HEK293 (cell line): ENCODE results near the gene ZNF423.

Experiments
- CTCF ChIA-PET: fragments of 350-600 bp; formaldehyde crosslinking; extraction: SDS; loops from one replicate; lab custom pipeline; 2021; ENCODE audit warnings: antibody characterized with exemption; lab: Yijun Ruan, JAX
- POLR2A ChIA-PET: fragments of 300-600 bp; formaldehyde crosslinking; extraction: SDS; loops from one replicate; lab custom pipeline; 2020; ENCODE audit warnings: antibody characterized with exemption, inconsistent platforms; lab: Yijun Ruan, JAX
- H3K27ac ChIP-seq: fragments of 200-500 bp; sonication (Bioruptor generic); 2 replicates; pipeline ENCODE4 v1.5.1; 2014; ENCODE audit warnings: low read depth, low read length, control low read depth, inconsistent platforms; ENCODE audit errors: extremely low read depth
- H3K36me3 ChIP-seq, 2 experiments: fragments of 200-500 bp in 1 of 2; sonication (Bioruptor generic) in 1 of 2; 1 replicate in 1 of 2; 2 replicates in 1 of 2; pipeline ENCODE4 v1.5.1; 2014 to 2017; ENCODE audit warnings: inconsistent platforms in 2 of 2, low read length in 2 of 2; ENCODE audit not compliant: control insufficient read depth in 2 of 2, insufficient read depth in 1 of 2
- H3K4me1 ChIP-seq: fragments of 200-500 bp; sonication (Bioruptor generic); 2 replicates; pipeline ENCODE4 v1.5.1; 2014; ENCODE audit warnings: mild to moderate bottlenecking, low read length, inconsistent platforms; ENCODE audit not compliant: control insufficient read depth, insufficient read depth
- H3K4me3 ChIP-seq: 2 replicates; pipeline ENCODE4 v1.5.1; 2011; ENCODE audit warnings: low read depth, mild to moderate bottlenecking, control low read depth, low read length, moderate library complexity
- H3K9me3 ChIP-seq: fragments of 200-500 bp; sonication (Bioruptor generic); 2 replicates; pipeline ENCODE4 v1.5.1; 2014; ENCODE audit warnings: low read depth, low read length, inconsistent platforms; ENCODE audit not compliant: control insufficient read depth, insufficient read depth
- GLI4 ChIP-seq: fragments of 450-650 bp; formaldehyde crosslinking; IDR thresholded peaks from 2 replicates; pipeline ENCODE4 v1.5.1; 2016; ENCODE audit warnings: missing biosample characterization, missing genetic modification characterization
- SALL2 ChIP-seq: fragments of 450-650 bp; formaldehyde crosslinking; IDR thresholded peaks from 2 replicates; pipeline ENCODE4 v1.5.0; 2017; ENCODE audit warnings: missing biosample characterization, mild to moderate bottlenecking, missing genetic modification characterization, borderline replicate concordance
- ZBTB17 ChIP-seq: fragments of 450-650 bp; formaldehyde crosslinking; IDR thresholded peaks from 2 replicates; pipeline ENCODE4 v1.5.1; 2016; ENCODE audit warnings: missing biosample characterization, missing genetic modification characterization
- ZEB2 ChIP-seq: fragments of 450-650 bp; formaldehyde crosslinking; IDR thresholded peaks from 2 replicates; pipeline ENCODE4 v1.5.1; 2016; ENCODE audit warnings: missing biosample characterization, missing genetic modification characterization
- ZNF132 ChIP-seq: fragments of 450-650 bp; formaldehyde crosslinking; IDR thresholded peaks from 2 replicates; pipeline ENCODE4 v1.5.1; 2017; ENCODE audit warnings: missing biosample characterization, missing genetic modification characterization, borderline replicate concordance
- ZNF2 ChIP-seq: fragments of 450-650 bp; formaldehyde crosslinking; IDR thresholded peaks from 2 replicates; pipeline ENCODE4 v1.5.1; 2016; ENCODE audit warnings: missing biosample characterization, missing genetic modification characterization
- ZNF335 ChIP-seq: fragments of 450-650 bp; formaldehyde crosslinking; conservative IDR thresholded peaks from 2 replicates; pipeline ENCODE4 v1.5.1; 2016; ENCODE audit warnings: missing biosample characterization, missing genetic modification characterization
- ZNF366 ChIP-seq: fragments of 450-650 bp; formaldehyde crosslinking; conservative IDR thresholded peaks from 2 replicates; pipeline ENCODE4 v1.5.1; 2016; ENCODE audit warnings: missing biosample characterization, missing genetic modification characterization
- ZNF394 ChIP-seq: fragments of 450-650 bp; formaldehyde crosslinking; IDR thresholded peaks from 2 replicates; pipeline ENCODE4 v1.5.1; 2016; ENCODE audit warnings: missing biosample characterization, missing genetic modification characterization, mild to moderate bottlenecking, moderate library complexity, borderline replicate concordance
- ZNF404 ChIP-seq: fragments of 450-650 bp; formaldehyde crosslinking; IDR thresholded peaks from 2 replicates; pipeline ENCODE4 v1.5.1; 2017; ENCODE audit warnings: missing biosample characterization, missing genetic modification characterization
- ZNF433 ChIP-seq: fragments of 450-650 bp; formaldehyde crosslinking; IDR thresholded peaks from 2 replicates; pipeline ENCODE4 v1.5.1; 2016; ENCODE audit warnings: missing biosample characterization, missing genetic modification characterization, low read depth
- ZNF529 ChIP-seq: fragments of 450-650 bp; formaldehyde crosslinking; IDR thresholded peaks from 2 replicates; pipeline ENCODE4 v1.5.1; 2017; ENCODE audit warnings: missing genetic modification characterization, missing biosample characterization; ENCODE audit not compliant: insufficient replicate concordance
- ZNF548 ChIP-seq: fragments of 450-650 bp; formaldehyde crosslinking; IDR thresholded peaks from 2 replicates; pipeline ENCODE4 v1.5.1; 2016; ENCODE audit warnings: missing biosample characterization, missing genetic modification characterization
- ZNF549 ChIP-seq: fragments of 450-650 bp; IDR thresholded peaks from 2 replicates; pipeline ENCODE4 v1.5.1; 2018; ENCODE audit warnings: missing biosample characterization, missing genetic modification characterization, mild to moderate bottlenecking, inconsistent platforms, moderate library complexity
- ZNF558 ChIP-seq: fragments of 450-650 bp; formaldehyde crosslinking; IDR thresholded peaks from 2 replicates; pipeline ENCODE4 v1.5.1; 2016; ENCODE audit warnings: missing biosample characterization, missing genetic modification characterization
- ZNF621 ChIP-seq: fragments of 450-650 bp; formaldehyde crosslinking; IDR thresholded peaks from 2 replicates; pipeline ENCODE4 v1.5.1; 2017; ENCODE audit warnings: missing biosample characterization, missing genetic modification characterization
- ZNF629 ChIP-seq: fragments of 450-650 bp; formaldehyde crosslinking; IDR thresholded peaks from 2 replicates; pipeline ENCODE4 v1.5.1; 2017; ENCODE audit warnings: missing biosample characterization, missing genetic modification characterization
- ZNF664 ChIP-seq: fragments of 450-650 bp; formaldehyde crosslinking; IDR thresholded peaks from 2 replicates; pipeline ENCODE4 v1.5.1; 2016; ENCODE audit warnings: missing biosample characterization, missing genetic modification characterization
- ZNF747 ChIP-seq: fragments of 450-650 bp; formaldehyde crosslinking; IDR thresholded peaks from 2 replicates; pipeline ENCODE4 v1.5.1; 2016; ENCODE audit warnings: missing biosample characterization, missing genetic modification characterization
- ZNF768 ChIP-seq: fragments of 450-650 bp; formaldehyde crosslinking; IDR thresholded peaks from 2 replicates; pipeline ENCODE4 v1.5.1; 2018; ENCODE audit warnings: missing biosample characterization, mild to moderate bottlenecking, missing genetic modification characterization
- ZNF791 ChIP-seq: fragments of 450-650 bp; formaldehyde crosslinking; IDR thresholded peaks from 2 replicates; pipeline ENCODE4 v1.5.1; 2016; ENCODE audit warnings: missing biosample characterization, missing genetic modification characterization
- TF ChIP-seq, protein P1 (sequence below): fragments of 450-650 bp; formaldehyde crosslinking; IDR thresholded peaks from 2 replicates; pipeline ENCODE4 v1.5.1; 2016; ENCODE audit warnings: missing biosample characterization, missing genetic modification characterization
- TF ChIP-seq, protein P2 (sequence below): fragments of 450-650 bp; formaldehyde crosslinking; IDR thresholded peaks from 2 replicates; pipeline ENCODE4 v1.5.1; 2016; ENCODE audit warnings: missing biosample characterization, missing genetic modification characterization
- TF ChIP-seq, protein P3 (sequence below): fragments of 450-650 bp; formaldehyde crosslinking; IDR thresholded peaks from 2 replicates; pipeline ENCODE4 v1.5.1; 2017; ENCODE audit warnings: missing biosample characterization, missing genetic modification characterization
- TF ChIP-seq, protein P4 (sequence below): IDR thresholded peaks from 2 replicates; pipeline ENCODE4 v1.6.1; 2011; ENCODE audit warnings: mild to moderate bottlenecking, low read depth, low read length, borderline replicate concordance

Gene ZNF423

GRCh38 chr16:49599704-49600103, 256.2 kb downstream of the ZNF423 start:
- POLR2A ChIA-PET = no interaction called here
- H3K36me3 ChIP-seq = no peaks in the 10 kb centered on the region

GRCh38 chr16:49599281-49599680, 256.6 kb downstream of the ZNF423 start:
- Histone ChIP-seq H3K4me1 (no peaks in the 10 kb centered on the region), H3K27ac (no peak overlapping the region), H3K9me3 (no peaks in the 10 kb centered on the region), H3K36me3 (no peaks in the 10 kb centered on the region), H3K4me3 (no peak overlapping the region)
- POLR2A ChIA-PET = no interaction called here
- TF ChIP-seq ZNF558 (tag by site-specific recombination) (no peak), ZNF768 (tag by site-specific recombination) (peak; percentile 73)
- CTCF ChIA-PET = no interaction called here

More at GRCh38 chr16:49599704-49600103, 256.2 kb downstream of the ZNF423 start:
- TF ChIP-seq ZNF404 (tag by site-specific recombination) (no peak), ZBTB17 (tag by site-specific recombination) (no peak), ZNF549 (tag by site-specific recombination) (no peak), GLI4 (no peak), ZNF394 (tag by site-specific recombination) (no peak), ZNF433 (tag by site-specific recombination) (no peak), ZNF629 (no peak), ZNF132 (tag by site-specific recombination) (no peak), ZEB2 (tag by site-specific recombination) (no peak)
- CTCF ChIA-PET = interaction anchor here (0.6 kb wide), 1 partner anchor 57 kb away, joined by 3 read pairs; no protein-coding TSS in a partner anchor
- no peak overlapping the region for H3K4me3 ChIP-seq
- H3K4me1 ChIP-seq = no peaks in the 10 kb centered on the region
- H3K27ac ChIP-seq = no peak overlapping the region
- H3K9me3 ChIP-seq = no peaks in the 10 kb centered on the region

DNA sequence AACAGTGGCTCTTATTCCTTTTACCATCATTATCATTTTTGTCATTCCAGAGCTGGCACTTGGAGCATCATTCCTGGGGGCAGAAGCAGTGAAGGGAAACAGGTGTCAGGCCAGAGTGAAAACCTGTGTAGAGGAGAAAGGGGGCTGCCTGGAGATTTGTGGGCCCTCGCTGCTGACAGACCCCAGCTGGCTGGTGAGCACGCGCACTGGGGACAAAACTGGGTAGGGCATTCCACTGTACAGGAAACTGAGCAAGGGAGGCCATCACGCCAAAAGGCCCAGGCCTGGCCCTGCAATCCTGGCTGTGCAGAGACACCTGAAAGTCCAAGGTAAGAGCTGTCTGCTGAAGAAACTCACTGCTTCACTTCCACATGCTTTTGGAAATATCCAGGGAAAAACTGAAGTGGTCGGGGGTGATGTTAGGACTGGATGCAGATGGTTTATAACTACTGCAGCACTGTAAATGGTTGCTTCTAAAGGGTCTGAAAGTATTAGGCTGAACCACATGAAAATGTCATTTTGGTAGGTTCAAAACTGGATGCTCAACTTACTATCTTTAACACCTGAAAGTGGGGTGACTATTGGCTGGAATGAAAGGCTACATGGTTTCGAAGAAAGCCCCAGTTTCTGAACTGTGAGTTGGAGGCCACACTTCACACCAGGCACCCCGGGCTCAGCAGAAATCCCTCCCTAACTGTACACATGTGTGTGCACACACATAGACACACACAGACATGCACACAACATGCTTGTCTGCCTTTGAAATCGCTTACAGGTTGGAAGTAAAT, 257.3 kb downstream of the ZNF423 start:
- POLR2A ChIA-PET = no interaction called here
- no peak for TF ChIP-seq ZNF621 (tag by site-specific recombination)
- no peak for TF ChIP-seq ZNF366 (tag by site-specific recombination)
- TF ChIP-seq ZNF529 (tag by site-specific recombination) = no peak
- TF ChIP-seq ZNF664 = no peak
- TF ChIP-seq SALL2 (tag by site-specific recombination) = no peak
- TF ChIP-seq ZNF791 (tag by site-specific recombination) = no peak
- no peak for TF ChIP-seq ZNF548
- TF ChIP-seq ZNF335 (tag by site-specific recombination) = no peak
- TF ChIP-seq ZNF747 = no peak
- no peak for TF ChIP-seq ZNF2
- TF ChIP-seq, protein P1, sequence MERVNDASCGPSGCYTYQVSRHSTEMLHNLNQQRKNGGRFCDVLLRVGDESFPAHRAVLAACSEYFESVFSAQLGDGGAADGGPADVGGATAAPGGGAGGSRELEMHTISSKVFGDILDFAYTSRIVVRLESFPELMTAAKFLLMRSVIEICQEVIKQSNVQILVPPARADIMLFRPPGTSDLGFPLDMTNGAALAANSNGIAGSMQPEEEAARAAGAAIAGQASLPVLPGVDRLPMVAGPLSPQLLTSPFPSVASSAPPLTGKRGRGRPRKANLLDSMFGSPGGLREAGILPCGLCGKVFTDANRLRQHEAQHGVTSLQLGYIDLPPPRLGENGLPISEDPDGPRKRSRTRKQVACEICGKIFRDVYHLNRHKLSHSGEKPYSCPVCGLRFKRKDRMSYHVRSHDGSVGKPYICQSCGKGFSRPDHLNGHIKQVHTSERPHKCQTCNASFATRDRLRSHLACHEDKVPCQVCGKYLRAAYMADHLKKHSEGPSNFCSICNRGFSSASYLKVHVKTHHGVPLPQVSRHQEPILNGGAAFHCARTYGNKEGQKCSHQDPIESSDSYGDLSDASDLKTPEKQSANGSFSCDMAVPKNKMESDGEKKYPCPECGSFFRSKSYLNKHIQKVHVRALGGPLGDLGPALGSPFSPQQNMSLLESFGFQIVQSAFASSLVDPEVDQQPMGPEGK (tag by site-specific recombination) = no peak
- TF ChIP-seq, protein P2, sequence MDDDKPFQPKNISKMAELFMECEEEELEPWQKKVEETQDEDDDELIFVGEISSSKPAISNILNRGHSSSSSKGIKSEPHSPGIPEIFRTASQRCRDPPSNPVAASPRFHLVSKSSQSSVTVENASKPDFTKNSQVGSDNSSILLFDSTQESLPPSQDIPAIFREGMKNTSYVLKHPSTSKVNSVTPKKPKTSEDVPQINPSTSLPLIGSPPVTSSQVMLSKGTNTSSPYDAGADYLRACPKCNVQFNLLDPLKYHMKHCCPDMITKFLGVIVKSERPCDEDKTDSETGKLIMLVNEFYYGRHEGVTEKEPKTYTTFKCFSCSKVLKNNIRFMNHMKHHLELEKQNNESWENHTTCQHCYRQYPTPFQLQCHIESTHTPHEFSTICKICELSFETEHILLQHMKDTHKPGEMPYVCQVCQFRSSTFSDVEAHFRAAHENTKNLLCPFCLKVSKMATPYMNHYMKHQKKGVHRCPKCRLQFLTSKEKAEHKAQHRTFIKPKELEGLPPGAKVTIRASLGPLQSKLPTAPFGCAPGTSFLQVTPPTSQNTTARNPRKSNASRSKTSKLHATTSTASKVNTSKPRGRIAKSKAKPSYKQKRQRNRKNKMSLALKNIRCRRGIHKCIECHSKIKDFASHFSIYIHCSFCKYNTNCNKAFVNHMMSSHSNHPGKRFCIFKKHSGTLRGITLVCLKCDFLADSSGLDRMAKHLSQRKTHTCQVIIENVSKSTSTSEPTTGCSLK (tag by site-specific recombination) = no peak
- TF ChIP-seq, protein P3, sequence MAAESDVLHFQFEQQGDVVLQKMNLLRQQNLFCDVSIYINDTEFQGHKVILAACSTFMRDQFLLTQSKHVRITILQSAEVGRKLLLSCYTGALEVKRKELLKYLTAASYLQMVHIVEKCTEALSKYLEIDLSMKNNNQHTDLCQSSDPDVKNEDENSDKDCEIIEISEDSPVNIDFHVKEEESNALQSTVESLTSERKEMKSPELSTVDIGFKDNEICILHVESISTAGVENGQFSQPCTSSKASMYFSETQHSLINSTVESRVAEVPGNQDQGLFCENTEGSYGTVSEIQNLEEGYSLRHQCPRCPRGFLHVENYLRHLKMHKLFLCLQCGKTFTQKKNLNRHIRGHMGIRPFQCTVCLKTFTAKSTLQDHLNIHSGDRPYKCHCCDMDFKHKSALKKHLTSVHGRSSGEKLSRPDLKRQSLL (tag by site-specific recombination) = no peak
- TF ChIP-seq, protein P4, sequence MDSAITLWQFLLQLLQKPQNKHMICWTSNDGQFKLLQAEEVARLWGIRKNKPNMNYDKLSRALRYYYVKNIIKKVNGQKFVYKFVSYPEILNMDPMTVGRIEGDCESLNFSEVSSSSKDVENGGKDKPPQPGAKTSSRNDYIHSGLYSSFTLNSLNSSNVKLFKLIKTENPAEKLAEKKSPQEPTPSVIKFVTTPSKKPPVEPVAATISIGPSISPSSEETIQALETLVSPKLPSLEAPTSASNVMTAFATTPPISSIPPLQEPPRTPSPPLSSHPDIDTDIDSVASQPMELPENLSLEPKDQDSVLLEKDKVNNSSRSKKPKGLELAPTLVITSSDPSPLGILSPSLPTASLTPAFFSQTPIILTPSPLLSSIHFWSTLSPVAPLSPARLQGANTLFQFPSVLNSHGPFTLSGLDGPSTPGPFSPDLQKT = no peak

More for the DNA sequence above, 257.3 kb downstream of the ZNF423 start:
- no peak overlapping the region for H3K4me3 ChIP-seq
- CTCF ChIA-PET = interaction anchor here (1.1 to 1.4 kb wide), 2 partner anchors 42 to 259 kb away, joined by 3 to 4 read pairs; no protein-coding TSS in a partner anchor
- no peak overlapping the region for H3K27ac ChIP-seq
- H3K36me3 ChIP-seq = no peaks in the 10 kb centered on the region
- H3K9me3 ChIP-seq = no peaks in the 10 kb centered on the region
- no peaks in the 10 kb centered on the region for H3K4me1 ChIP-seq
